Lower lobe of right lung (tissue), 2 donors: ENCODE measurements around the gene GRAMD2A. TPM values are rescaled to one million over a fixed set of nuclear protein-coding genes. Genes with fewer than 3 reads are reported as not detected.
A peak's percentile ranks its signal among the peaks of the same experiment; 100 is the strongest.

ENCODE experiments used
- ATAC-seq, 2 donors: fragments of 200-7000 bp; cut with Tn5 transposase; one replicate each; pipeline ENCODE4 v1.9.1; 2020 to 2022; ENCODE audit warnings: mild to moderate bottlenecking in 2 of 2, moderate library complexity in 2 of 2
- DNase-seq: peaks from one replicate; pipeline ENCODE4 v3.0.0-alpha.2; 2020
- H3K27ac ChIP-seq: fragments of 200-600 bp; one replicate; pipeline ENCODE4 v1.8.0; 2022
- H3K27me3 ChIP-seq: fragments of 200-600 bp; one replicate; pipeline ENCODE4 v1.8.0; 2022; ENCODE audit warnings: low read depth
- H3K36me3 ChIP-seq: fragments of 200-600 bp; one replicate; pipeline ENCODE4 v1.8.0; 2022; ENCODE audit warnings: mild to moderate bottlenecking
- H3K4me1 ChIP-seq: fragments of 200-600 bp; one replicate; pipeline ENCODE4 v1.8.0; 2022
- H3K4me3 ChIP-seq: fragments of 200-600 bp; one replicate; pipeline ENCODE4 v1.8.0; 2022; ENCODE audit warnings: mild to moderate bottlenecking
- H3K9me3 ChIP-seq: fragments of 200-600 bp; one replicate; pipeline ENCODE4 v1.8.0; 2022
- intact Hi-C: fragments of 100-400 bp; cut with DNase I; formaldehyde crosslinking; loops from one replicate; pipeline ENCODE4 v1.11.0; 2022
- total RNA-seq: library from RNA; stranded (reverse); fragmentation: NEBNext Ultra II Directional; extraction: Animal tissue kit (Norgen Biotek cat#: 25700); gene quantifications from one replicate; pipeline ENCODE4 v1.2.1, GENCODE V29; 2021
- TF ChIP-seq, protein P1 (sequence below): fragments of 200-600 bp; IDR thresholded peaks from one replicate; pipeline ENCODE4 v1.8.0; 2022; ENCODE audit warnings: antibody characterized with exemption, mild to moderate bottlenecking
- donor health status: DM: no; HTN: yes; CAD: no; lungs with severe emphysema.

GRAMD2A gene
- total RNA-seq, 1 donor from 2014 or later = 29.3 TPM

DNA sequence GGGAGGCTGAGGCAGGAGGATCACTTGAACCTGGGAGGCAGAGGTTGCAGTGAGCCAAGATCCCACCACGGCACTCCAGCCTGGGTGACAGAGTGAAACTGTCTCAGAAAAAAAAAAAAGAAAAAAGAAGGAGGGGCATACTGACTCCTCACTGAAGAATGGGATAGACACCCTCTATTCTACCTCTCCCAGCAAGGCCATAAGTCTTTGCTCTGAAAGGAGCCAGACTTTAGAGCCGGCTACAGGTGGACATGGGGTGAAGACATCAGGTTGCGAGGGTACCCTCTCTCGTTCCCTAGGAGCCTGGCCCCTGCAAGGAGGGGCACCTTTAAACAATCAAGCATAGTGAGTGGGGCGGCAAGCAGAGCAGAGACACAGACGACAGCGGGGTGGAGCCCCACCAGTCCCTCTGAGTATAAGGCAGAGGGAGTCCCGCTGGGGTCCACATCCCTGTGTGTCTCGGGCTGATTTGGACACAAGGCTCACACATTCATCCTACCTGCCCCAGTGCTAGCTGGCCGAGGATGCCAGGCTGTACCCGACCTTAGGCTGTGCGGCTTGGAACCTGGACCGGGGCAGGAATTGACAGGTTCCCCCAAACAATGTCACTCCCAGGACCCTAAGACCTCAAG is 1.1 kb downstream of the GRAMD2A start:
- Histone ChIP-seq H3K4me3 (peak overlapping the region; percentile 57), H3K27ac (peak overlapping the region; percentile 84), H3K27me3 (peaks cover 12% of the 10 kb centered on the region), H3K9me3 (no peaks in the 10 kb centered on the region), H3K36me3 (peaks cover 29% of the 10 kb centered on the region), H3K4me1 (peaks cover 29% of the 10 kb centered on the region)
- peak in 1 of 2 donors; percentile 1 for ATAC-seq
- DNase-seq = no peak
- TF ChIP-seq, protein P1, sequence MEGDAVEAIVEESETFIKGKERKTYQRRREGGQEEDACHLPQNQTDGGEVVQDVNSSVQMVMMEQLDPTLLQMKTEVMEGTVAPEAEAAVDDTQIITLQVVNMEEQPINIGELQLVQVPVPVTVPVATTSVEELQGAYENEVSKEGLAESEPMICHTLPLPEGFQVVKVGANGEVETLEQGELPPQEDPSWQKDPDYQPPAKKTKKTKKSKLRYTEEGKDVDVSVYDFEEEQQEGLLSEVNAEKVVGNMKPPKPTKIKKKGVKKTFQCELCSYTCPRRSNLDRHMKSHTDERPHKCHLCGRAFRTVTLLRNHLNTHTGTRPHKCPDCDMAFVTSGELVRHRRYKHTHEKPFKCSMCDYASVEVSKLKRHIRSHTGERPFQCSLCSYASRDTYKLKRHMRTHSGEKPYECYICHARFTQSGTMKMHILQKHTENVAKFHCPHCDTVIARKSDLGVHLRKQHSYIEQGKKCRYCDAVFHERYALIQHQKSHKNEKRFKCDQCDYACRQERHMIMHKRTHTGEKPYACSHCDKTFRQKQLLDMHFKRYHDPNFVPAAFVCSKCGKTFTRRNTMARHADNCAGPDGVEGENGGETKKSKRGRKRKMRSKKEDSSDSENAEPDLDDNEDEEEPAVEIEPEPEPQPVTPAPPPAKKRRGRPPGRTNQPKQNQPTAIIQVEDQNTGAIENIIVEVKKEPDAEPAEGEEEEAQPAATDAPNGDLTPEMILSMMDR = no peak
- intact Hi-C loops = loop anchor here (10.0 kb wide), 1 partner anchor 68 kb away; no protein-coding TSS in a partner anchor

DNA sequence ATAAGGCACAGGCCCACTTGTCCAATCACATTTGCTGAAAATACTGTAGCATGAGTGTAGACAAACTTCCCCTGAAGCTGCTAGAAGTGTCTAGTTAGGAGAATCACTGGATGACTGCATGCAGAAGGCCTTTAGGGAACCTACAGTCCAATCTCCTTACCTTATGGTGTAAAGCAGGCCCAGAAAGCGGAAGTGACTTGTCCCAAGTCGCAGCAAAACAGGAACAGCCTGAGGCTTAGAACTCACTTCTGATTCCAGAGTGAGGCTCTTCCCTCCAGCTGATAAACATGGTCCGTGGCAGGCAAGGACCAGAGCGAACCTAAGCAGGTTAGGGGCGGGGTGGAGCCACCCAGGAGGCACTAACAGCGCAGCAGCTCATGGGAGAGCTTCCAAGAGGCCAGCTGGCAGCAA is 2.5 kb downstream of the GRAMD2A start:
- ATAC-seq (peak; percentile 42 to 63), DNase-seq (peak; percentile 74)
- peak overlapping the region; percentile 84 for H3K27ac ChIP-seq

GRCh38 chr15:72193836-72194396 is 3.7 kb downstream of the GRAMD2A start:
- no peak for DNase-seq
- peak overlapping the region; percentile 84 for H3K27ac ChIP-seq
- H3K4me3 ChIP-seq = no peak overlapping the region
- TF ChIP-seq, protein P1 = no peak
- H3K4me1 ChIP-seq = peaks cover 23% of the 10 kb centered on the region
- H3K36me3 ChIP-seq = peaks cover 2% of the 10 kb centered on the region
- ATAC-seq = no peak
- peaks cover 12% of the 10 kb centered on the region for H3K27me3 ChIP-seq
- intact Hi-C loops = loop anchor here (10.0 kb wide), 1 partner anchor 71 kb away; no protein-coding TSS in a partner anchor
- H3K9me3 ChIP-seq = no peaks in the 10 kb centered on the region

More for the DNA sequence above, 2.5 kb downstream of the GRAMD2A start:
- H3K36me3 ChIP-seq = peaks cover 14% of the 10 kb centered on the region
- TF ChIP-seq, protein P1 = no peak
- H3K27me3 ChIP-seq = peaks cover 12% of the 10 kb centered on the region
- intact Hi-C loops = loop anchor here (10.0 kb wide), 1 partner anchor 70 kb away; no protein-coding TSS in a partner anchor
- peak overlapping the region; percentile 6 for H3K4me3 ChIP-seq
- peaks cover 29% of the 10 kb centered on the region for H3K4me1 ChIP-seq
- H3K9me3 ChIP-seq = no peaks in the 10 kb centered on the region

DNA sequence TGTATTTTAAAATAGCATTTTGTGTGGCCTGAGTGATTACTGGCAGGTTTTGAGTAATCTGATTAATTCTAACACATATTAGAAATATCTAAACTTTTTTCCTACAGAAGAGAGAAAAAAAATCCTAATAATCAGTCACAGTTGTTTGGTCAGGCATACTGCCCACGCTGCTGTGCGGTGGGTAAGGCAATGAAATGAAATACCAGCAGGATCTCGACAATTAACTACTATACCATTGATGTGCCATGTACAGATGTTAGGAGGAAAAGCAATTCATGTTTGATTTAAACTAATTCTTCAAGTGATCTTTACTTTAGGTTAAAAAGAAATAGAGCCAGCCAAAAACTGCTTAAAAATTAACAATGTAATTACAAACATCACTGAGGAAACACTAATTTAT is 5.2 kb downstream of the GRAMD2A start:
- H3K36me3 ChIP-seq = no peaks in the 10 kb centered on the region

GRCh38 chr15:72189250-72189902 is 8.2 kb downstream of the GRAMD2A start:
- no peak for ATAC-seq
- intact Hi-C loops = no loop called here
- Histone ChIP-seq H3K4me3 (no peak overlapping the region), H3K4me1 (peaks cover 4% of the 10 kb centered on the region), H3K36me3 (no peaks in the 10 kb centered on the region), H3K27ac (no peak overlapping the region), H3K27me3 (peaks cover 2% of the 10 kb centered on the region), H3K9me3 (no peaks in the 10 kb centered on the region)
- DNase-seq = no peak
- TF ChIP-seq, protein P1 = no peak

More for the DNA sequence above, 5.2 kb downstream of the GRAMD2A start:
- DNase-seq (no peak), ATAC-seq (no peak)
- intact Hi-C loops = loop anchor here (10.0 kb wide), 1 partner anchor 72 kb away; no protein-coding TSS in a partner anchor
- no peaks in the 10 kb centered on the region for H3K9me3 ChIP-seq
- peaks cover 12% of the 10 kb centered on the region for H3K27me3 ChIP-seq
- H3K27ac ChIP-seq = no peak overlapping the region
- H3K4me3 ChIP-seq = no peak overlapping the region
- peaks cover 13% of the 10 kb centered on the region for H3K4me1 ChIP-seq
- TF ChIP-seq, protein P1 = no peak
